A172 (cell line): ENCODE measurements around the gene FADS3. TPM values are rescaled to one million over a fixed set of nuclear protein-coding genes. Genes with fewer than 3 reads are reported as not detected.

Experiments used
- DNase-seq: peaks from one replicate; pipeline ENCODE4 v3.0.0-alpha.2; 2015; ENCODE audit warnings: low spot score
- total RNA-seq: library from RNA; depleted of rRNA; stranded (reverse); fragments of >200 nt; shearing (Covaris generic); gene quantifications from 2 replicates; pipeline ENCODE4 v1.2.3, GENCODE V29; 2014; rRNA removed

Gene FADS3
- total RNA-seq, 1 experiment from 2014 or later: 139 TPM

GRCh38 chr11:61837411-61838005 is 53.8 kb downstream of the FADS3 start:
- DNase-seq: no peak

- no peak for DNase-seq
Observed at GRCh38 chr11:61836193-61836592, 55.2 kb downstream of the FADS3 start.

- DNase-seq: peak; percentile 68
Observed at GRCh38 chr11:61834278-61835048, 56.9 kb downstream of the FADS3 start.

GRCh38 chr11:61833926-61834277 is 57.4 kb downstream of the FADS3 start:
- no peak for DNase-seq

GRCh38 chr11:61833471-61833870 is 57.9 kb downstream of the FADS3 start:
- no peak for DNase-seq

- DNase-seq: no peak
Observed at GRCh38 chr11:61832754-61833153, 58.6 kb downstream of the FADS3 start.

GRCh38 chr11:61832207-61832606 is 59.1 kb downstream of the FADS3 start:
- DNase-seq: no peak

- DNase-seq: no peak
Observed at GRCh38 chr11:61830237-61831105, 60.9 kb downstream of the FADS3 start.

GRCh38 chr11:61829806-61830205 is 61.5 kb downstream of the FADS3 start:
- no peak for DNase-seq

GRCh38 chr11:61828629-61829407 is 62.5 kb downstream of the FADS3 start:
- no peak for DNase-seq

- no peak for DNase-seq
Observed at GRCh38 chr11:61828379-61828628, 63.0 kb downstream of the FADS3 start.

- DNase-seq: peak; percentile 91
Observed at GRCh38 chr11:61827571-61828378, 63.6 kb downstream of the FADS3 start, which contains the start of gene FADS2. FADS2 (plus strand) TSS chr11:61828300; CDS start chr11:61828391, 91 bp downstream.

GRCh38 chr11:61826930-61827570 is 64.3 kb downstream of the FADS3 start:
- DNase-seq: no peak

Other genes starting within 250 kb of the FADS3 start
- gene DAGLA, start 211.2 kb downstream of the FADS3 start, total RNA-seq: 0.09 and 1.2 TPM in 2 replicates
- gene MYRF, start 138.9 kb downstream of the FADS3 start, total RNA-seq: 0.98 and 1.4 TPM in 2 replicates
- gene TMEM258, start 98.9 kb downstream of the FADS3 start, total RNA-seq: 78.1 and 115 TPM in 2 replicates
- gene FEN1, start 98.6 kb downstream of the FADS3 start, total RNA-seq: 131 and 139 TPM in 2 replicates
- 55.3 and 84.2 TPM in 2 replicates for gene FADS1, start 74.5 kb downstream of the FADS3 start, total RNA-seq
- gene FADS2, start 63.2 kb downstream of the FADS3 start, total RNA-seq: 151 and 340 TPM in 2 replicates
- 2.4 and 8.5 TPM in 2 replicates for gene RAB3IL1, start 26.0 kb upstream of the FADS3 start, total RNA-seq
- 0.79 and 1.00 TPM in 2 replicates for gene BEST1, start 58.8 kb upstream of the FADS3 start, total RNA-seq
- gene FTH1, start 76.1 kb upstream of the FADS3 start, total RNA-seq: 511 and 651 TPM in 2 replicates
- gene INCENP, start 232.5 kb upstream of the FADS3 start, total RNA-seq: 52.5 and 66.1 TPM in 2 replicates